Inflammatory macrophage (primary cell): ENCODE data around the gene ADAT2.

Source experiments
- DNase-seq, 2 donors: peaks; one replicate each; pipeline ENCODE4 v3.0.0-alpha.2; 2020 to 2022

ADAT2 gene

DNA sequence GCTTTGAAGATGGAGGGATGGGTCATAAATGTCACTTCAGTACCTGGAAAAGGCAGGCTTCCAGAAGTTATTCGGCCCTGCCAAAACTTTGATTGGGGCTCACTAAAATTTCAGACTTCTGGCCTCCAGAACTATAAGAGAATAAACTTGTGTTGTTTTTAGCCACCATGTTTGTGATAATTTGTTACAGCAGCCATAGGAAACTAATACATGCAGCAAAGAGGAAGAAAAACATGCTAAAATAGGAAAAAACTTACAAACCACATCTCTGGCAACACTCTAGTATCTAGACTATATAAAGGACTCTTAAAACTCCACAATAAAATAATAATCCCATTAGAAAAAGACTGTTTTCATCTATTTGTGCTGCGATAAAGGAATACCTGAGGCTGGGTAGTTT lies 9.5 kb downstream of the ADAT2 start:
- DNase-seq = no peak

DNA sequence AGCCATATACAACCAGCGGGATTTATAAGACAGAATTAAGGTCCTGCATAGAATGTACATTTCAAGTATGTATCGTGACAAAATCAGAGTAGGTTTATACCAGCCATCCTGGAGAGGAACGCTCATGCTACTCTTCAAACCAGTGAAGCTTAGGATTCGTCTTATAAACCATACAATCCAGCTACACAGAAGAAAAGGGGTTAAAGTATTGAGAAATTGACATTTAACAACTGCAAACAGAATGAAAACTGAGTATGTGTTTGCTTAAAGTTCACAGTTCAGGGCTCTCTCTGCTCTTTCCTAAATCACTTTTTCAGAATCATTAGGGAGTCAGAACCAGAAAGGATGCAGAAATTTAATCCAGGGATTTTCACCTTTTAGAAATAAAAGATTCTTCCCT lies 17.9 kb downstream of the ADAT2 start:
- DNase-seq = no peak

DNA sequence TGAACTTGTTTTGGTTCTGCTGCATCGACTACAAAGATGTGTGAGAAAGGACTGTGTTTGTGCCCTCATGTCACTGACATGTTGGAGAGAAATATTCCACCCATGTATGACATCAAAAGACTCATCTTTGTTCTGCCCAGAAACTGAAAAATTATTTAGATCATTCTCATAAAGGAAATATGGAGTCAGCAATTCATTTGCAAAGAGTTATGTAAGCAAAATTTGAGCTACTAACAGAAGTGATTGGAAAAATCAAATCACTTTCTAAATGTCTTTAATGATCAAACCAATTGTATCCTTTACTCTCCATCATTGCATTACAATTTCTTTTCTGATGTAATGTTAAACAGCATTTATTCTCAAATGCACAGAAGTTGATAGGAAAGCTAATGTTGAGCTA lies 19.3 kb downstream of the ADAT2 start:
- no peak for DNase-seq

DNA sequence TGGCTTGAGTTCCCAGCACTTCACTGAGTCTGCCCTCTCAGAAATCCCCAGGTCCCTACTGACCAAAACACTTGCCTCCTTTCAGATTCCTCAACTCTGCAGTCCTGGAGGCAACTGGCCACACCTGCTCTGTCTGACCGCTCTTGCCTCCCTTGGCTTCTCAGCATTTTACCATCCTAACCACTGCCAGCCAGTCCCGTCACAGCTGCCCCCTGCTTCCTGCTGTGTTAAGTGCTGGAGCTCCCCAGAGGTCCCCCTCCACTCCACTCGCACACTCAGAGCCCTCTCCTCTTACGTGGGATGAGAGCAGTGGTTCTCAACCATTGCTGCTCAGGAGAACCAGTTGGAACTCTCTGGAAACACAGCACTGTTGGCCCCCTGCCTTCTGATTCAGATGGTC lies 20.5 kb downstream of the ADAT2 start:
- no peak for DNase-seq

DNA sequence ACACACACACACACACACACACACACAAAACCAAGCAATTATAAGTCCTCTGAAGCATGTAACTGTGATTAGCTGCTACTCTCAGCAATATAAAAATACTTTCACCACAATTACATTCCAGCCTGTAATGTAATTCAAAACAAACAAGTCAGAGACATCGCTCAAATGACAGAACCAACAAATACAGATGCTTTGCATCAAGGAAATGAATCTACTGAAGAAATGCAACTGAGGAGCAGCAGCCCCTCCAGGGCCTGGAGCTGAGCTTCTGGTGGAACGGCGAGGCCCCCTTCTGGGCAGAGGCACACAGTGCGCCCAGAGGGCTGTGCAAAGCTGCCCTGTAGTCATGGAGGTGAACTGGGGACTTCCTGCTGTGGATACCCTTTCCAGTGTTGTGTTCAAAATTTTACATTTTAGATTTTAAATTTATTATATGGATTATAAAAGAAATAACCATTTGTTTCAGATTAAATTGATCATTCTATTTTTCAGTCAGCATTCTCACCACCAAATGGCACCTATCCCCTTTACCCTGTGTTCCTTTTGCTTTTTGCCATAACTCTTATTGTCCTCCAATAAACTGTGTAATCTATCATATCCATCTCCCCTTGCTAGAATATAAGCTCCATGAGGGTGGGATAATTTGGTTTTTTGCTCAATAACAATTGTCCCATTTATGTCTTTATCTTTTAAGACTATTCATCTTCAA lies 23.2 kb downstream of the ADAT2 start:
- peak; percentile 56 to 64 for DNase-seq

DNA sequence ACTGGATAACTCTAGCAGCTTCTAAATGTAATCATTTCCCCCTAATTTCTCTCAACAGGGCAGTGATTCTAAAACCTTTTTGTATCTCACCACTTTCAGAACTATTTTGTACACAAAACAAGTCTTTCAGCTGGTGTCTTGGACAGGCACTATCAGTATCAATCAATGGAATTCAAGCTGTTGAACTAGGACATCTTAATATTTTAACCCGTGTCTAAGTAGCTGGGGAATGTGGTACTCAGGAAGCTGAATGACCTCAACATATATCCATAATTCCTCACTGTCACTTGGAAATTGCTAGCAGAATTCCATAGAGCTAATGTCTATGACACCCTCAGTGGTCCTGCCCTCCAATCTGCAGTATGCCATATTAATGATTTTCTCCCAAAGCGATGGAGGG lies 24.5 kb downstream of the ADAT2 start:
- DNase-seq = no peak

DNA sequence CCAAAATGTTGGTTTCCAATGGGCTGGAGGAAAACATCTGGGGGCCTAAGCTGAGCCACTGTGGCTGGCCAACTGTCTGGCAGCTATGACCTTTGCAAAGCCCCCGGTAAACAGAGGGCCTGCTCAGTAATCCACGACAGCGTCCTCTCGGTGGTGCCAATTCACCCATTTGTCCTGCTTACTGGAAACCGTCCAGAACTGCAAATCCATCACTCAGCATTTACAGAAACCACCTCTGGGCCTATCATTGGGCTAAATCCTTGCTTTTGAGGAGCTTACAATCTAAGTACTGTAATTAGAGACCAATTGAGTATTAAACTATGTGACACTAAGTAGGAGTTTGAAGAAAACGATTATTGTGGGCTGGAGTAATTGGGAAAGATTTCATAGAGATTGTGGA lies 31.0 kb downstream of the ADAT2 start:
- no peak for DNase-seq

DNA sequence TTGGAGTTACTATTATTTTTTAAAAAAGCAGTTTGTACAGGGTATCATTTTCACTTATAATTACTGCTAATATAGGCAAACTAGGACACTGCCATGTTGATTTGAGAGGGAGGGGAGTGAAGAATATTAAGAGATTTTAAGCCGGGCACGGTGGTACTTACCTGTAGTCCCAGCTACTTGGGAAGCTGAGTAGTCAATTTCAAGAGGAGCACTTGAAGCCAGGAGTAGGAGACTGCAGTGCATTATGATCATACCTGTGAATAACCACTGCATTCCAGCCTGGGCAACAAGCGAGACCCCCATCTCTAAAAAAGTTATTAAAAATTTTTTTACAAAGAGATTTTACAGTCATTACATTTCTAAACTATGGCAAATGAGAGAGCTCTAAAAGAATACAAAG lies 35.7 kb downstream of the ADAT2 start:
- no peak for DNase-seq

DNA sequence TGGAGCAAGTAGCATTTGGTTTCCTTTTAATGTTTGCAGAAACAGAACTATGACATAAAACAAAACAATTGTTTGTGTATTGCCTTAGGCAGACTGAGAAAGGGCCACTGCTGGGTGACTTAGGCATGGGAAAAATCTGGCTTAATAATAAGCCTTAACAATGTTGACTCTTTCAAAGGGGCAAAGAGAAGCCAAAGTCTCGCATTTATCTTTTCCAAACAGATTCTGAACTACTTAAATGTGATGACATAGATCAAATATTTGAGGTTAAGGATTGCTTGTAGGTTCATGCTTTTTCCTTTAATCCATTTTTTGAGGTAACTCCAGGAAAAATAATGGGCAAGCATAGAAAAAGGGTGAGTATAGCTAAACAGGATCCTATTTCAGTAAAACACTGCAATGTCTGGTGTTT lies 39.6 kb downstream of the ADAT2 start:
- DNase-seq = no peak

DNA sequence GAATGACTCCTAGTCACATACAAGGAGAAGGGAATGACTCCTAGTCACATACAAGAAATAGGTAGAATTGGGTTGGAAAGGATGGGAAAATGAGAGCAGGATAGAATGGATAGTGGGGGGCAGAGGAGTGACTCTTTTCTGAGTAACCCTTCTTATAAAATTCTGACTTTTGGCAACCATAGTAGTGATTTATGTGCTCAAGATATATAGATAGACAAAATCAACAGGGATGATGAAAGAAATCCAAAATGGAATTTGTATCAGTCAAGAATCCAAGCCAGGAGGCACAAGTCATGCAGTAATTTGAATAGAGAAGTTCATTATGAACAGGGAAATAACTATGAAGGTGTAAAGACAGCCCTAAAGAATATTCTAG lies 41.7 kb downstream of the ADAT2 start:
- no peak for DNase-seq

DNA sequence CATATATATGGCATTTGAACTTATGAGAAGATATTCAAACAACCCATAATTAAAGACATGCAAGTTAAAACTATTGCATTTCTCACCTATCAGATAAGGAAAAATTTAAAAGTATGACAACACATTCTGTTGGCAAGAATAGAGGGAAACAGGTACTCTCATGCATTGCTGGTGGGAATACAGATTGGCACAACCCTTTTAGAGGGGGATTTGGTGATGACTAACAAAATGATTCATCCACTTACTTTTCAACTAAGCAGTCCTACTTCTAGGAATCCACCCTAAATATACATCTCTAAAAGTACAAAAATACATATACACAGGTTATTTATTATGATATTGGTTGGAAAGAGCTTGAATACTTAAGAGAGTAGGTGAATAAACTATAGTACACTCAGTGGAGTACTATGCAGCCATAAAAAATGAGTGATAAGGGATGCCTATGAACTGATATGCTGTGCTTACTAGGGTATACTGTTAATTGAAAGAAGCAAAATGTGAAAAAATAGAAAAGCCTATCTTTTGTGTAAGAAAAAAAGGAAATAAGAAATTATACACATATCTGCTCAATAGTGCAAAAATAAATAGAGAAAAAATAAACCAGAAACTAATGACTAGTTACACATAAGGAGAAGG lies 42.2 kb downstream of the ADAT2 start:
- DNase-seq = no peak

DNA sequence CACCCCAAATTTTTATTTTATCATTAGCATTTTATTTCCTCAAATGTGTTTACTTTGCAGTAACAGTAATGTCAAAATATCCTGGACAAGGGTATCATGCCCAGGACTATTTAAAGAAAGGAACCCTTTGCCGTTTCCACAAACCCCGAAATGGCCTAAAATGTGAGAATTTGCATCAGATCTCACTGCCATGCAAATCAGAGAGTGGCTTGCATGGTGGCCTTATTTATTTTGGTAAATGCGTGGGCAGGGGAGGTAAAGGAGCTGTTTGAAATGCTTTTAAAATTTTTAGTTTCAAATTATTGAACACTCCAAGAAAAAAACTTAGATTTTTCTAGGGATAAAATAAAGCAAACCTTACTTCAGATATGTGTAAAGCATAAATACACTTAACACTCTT lies 43.8 kb downstream of the ADAT2 start:
- no peak for DNase-seq

DNA sequence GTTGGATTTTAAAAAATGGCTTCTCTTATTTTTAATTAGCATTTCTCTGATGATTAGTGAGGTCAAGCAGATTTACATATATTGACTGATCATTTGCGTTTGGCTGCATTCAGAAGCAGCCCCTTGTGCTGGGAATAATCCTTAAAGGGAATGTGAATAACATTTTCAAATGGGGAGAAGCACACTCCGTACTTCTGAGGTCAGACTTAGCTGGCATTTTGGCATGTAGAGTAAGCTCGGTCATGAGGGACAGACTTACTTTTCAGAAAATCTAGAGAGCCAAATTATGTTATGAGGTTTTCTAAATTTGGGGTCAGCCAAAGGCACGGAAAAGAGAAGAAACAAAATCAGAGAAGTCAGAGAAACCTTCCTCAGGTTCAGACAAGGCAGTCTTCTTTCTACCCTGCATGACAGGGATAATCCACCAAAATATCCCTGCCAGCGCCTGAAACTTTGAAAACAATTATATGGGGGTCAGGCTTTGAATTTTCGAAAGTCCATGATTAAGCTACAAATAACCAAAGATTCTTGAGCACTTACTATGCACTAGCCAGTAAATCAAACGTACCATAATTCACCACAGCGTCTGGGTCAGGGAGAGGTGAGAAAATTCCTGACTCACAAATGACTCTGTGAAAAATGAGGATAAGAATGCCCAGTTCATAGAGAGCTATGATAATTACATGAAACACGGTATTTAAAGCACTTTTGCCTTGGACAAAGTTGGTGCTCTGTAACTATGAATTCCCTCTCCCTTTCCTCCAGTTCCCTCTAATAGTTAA lies 44.9 kb downstream of the ADAT2 start:
- DNase-seq = no peak

DNA sequence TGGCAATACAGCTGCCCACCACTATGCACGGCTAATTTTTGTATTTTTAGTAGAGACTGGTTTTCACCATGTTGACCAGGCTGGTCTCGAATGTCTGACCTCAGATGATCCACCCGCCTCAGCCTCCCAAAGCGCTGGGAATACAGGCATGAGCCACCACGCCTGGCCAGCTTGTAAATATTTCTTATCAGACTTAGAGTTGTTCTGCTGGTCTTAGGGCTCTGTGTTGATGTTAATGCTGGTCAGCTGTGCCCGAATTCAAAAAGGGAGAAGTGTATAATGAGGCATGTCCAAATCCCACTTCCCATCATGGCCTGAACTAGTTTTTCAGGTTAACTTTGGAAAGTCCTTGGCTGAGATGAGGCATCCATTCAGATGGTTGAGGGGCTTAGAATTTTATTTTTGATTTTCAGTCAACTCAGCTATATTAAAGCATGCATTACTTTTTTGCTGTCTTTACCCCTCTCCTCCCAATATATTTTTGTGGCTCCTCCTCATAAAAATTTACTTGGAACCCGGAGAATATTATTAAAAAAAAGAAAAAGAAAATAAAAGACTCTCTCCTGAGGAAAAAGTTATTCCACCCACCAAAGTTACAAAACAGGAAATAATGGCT lies 47.7 kb downstream of the ADAT2 start:
- DNase-seq = no peak

DNA sequence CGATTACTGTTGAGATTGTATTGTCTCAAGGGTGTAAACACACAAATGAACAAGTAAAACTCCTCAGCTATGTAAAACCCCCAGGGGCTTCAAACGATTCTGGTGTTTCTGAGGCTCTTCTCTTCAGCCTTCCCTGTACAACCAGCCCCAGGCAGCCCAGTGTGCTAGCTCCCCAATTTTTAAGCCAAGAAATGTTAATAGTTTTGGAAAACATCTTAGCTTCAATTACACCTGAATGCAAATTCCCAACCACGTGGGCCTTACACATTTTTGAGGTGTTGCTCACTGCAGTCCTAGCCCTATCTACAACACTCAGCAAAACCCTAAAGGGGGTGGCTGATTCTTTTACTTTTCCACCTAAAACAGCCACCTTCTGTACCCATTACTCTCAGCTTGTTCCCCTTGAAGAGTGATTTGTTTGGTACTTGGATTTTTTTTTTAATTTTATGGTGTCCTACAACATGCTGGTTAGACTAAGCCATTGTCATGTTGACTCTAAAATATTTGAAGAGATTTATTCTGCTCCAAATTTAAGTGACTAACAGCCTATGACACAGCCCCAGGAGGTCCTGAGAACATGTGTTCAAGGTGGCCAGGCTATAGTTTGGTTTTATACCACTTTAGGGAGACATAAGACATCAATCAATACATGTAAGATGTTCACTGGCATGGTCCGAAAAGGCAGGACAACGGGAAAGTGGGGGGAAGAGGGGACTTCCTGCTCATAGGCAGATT lies 48.7 kb downstream of the ADAT2 start:
- DNase-seq = no peak

DNA sequence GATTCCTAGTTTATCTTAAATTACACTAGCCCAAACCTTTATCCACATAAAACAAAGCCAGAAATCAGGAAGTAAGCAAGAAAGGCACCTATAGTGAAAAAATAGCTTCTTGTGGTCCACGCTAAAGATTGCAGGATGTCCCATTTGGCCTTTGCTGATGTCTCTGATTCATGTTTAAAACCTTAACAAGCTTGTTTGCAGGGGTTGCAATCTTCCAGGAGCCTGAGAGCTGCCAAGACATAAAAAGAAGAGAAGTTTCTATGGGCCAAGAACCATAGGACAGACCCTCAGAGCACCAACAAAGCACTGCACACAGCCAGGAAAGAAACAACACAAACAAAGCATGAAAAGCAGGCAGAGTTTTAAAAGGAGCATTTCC lies 49.4 kb downstream of the ADAT2 start:
- no peak for DNase-seq

DNA sequence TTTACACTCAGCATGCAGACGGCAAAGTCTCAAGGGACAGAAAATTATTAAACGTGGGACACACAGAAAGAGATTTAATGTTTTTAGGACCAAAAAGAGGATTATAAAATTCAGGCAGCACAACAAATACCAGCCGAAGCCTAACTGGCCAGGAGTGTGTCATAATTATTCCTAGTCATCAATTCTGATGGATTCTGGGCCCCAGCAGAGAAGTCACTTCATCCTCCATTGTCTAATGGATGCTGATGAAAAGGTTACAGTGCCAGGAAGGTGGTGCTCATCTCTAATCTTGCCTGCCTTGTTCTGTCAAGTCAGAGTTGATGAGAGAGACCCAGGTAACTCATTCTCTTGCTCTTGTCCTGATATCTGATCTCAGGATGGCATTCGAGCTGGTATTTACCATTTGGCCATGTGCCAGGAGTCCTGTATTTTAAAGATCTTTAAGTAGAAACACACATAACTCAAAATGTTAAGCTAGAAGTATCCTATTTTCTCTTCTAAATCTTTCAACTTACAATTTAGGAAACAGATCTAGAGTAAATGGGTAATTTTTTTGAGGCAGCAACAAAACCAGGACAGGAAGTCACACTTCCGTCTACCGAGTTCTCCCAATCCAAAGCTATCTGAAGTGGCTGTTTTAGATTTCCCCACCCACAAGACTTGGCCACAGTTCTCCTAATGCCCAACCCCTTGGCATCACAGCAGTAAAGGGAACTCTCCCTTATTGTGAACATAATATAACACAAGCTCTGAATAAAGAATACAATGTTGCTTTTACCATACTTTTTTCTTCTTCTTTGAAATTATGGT lies 50.0 kb downstream of the ADAT2 start:
- peak; percentile 79 to 80 for DNase-seq

DNA sequence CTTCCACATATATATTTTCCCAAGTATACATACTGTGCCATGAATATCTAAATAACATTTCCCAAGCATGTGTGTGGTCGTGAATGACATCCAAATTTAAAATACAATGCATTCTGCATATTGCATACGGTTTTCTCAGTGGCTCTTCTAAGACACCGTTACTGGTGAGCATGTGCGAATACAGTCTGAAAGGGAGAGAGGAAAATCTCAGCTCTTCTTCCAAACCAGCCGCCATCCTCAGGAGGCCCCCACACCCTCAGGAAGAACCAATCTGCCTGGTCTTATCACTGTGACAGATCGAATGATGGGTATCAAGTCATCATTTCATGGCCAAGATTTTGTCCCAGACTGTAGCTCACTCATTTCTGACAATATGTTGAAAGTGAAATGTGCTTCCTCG lies 50.7 kb downstream of the ADAT2 start:
- DNase-seq = no peak

DNA sequence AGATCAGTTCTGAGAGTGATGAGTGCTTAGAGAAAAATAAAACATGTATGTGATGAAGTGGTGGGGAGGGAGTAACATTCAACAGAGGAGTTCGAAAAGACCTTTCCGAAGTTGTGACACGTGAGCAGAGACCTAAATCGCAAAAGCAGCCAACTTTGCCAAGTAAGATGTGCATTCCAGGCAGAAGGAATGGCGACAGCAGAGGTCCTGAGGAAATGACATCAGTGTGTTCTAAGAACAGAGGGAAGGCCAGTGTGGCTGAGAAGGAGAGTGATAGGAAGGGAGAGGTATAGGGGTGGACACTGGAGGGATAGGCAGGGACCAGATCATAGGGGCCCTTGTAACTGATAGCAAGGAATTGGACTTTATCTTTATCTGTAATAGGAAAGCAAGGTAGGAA lies 51.3 kb downstream of the ADAT2 start:
- DNase-seq = no peak

DNA sequence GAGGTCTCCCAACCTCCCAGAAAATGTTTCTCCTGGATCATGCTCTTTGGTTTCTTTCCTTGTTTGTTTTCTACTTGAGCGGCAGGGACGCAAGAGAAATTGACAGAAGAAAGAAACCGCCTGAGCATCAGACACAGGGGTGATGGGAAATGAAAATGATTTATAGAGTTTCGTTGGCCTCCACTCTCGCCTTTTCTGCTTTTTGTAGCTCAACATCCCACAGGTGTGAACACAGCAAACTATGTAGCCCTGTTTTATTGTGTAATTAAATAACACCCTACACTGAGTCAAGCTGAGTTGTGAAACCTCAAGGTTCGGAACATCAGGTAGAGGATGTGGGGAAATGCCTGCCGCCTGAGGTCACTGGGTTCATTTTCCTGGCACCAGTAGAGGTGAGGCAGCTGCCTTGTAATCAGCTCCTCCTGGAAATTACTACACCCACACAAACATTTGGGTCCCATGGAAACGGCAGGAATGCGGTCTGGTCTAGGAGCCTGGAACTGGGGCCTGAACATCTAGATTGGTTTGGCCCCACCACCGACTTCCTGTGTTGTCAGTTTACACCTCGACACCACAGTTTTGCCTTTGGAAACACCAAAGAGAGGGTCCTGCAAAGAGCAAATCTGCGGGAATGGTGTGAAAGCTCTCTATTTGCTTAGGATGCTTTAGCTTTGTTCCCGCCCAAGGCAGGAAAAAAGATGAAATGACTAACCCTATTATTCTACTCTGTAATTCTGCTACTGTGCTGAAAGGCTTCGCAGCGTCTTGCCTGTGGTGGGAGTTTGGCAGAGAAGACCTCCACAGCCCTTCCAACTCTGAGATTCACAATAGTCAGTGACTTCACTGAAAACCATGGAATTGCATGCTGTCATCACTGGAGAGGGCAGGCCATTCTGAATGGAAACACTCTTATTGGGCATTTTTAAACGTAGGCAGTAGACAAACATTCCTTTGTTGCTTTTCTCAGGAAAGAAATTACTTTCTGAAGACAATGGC lies 53.0 kb downstream of the ADAT2 start:
- no peak for DNase-seq
